Lung (tissue), 12 donors: ENCODE data around the gene CDC42BPA. TPM values are rescaled to one million over a fixed set of nuclear protein-coding genes. Genes with fewer than 3 reads are reported as not detected.

Experiments
- ATAC-seq: fragments of 200-7000 bp; cut with Tn5 transposase; one replicate; pipeline ENCODE4 v1.9.1; 2020; ENCODE audit warnings: moderate number of reproducible peaks; ENCODE audit not compliant: insufficient read depth, low FRiP score
- DNase-seq, 3 donors: peaks; one replicate each; pipeline ENCODE4 v3.0.0-alpha.2; 2013 to 2017
- H3K27ac ChIP-seq, 2 donors: one replicate each; pipeline ENCODE4 v1.5.1; 2013; ENCODE audit warnings: mild to moderate bottlenecking in 2 of 2, moderate library complexity in 2 of 2, control low read depth in 1 of 2, inconsistent platforms in 1 of 2, low read depth in 1 of 2, low read length in 1 of 2
- H3K27me3 ChIP-seq, 3 donors: one replicate each; pipeline ENCODE4 v1.5.1; 2013; ENCODE audit warnings: low read length in 2 of 3; ENCODE audit not compliant: control insufficient read depth in 3 of 3, insufficient read depth in 3 of 3
- H3K36me3 ChIP-seq, 4 donors: one replicate each; pipeline ENCODE4 v1.5.1; 2013; ENCODE audit warnings: low read length in 4 of 4, mild to moderate bottlenecking in 1 of 4, moderate library complexity in 1 of 4; ENCODE audit not compliant: control insufficient read depth in 4 of 4, insufficient read depth in 4 of 4
- H3K4me1 ChIP-seq, 5 donors: one replicate each; pipeline ENCODE4 v1.5.1; 2013; ENCODE audit warnings: low read length in 5 of 5, mild to moderate bottlenecking in 2 of 5, moderate library complexity in 1 of 5; ENCODE audit not compliant: control insufficient read depth in 5 of 5, insufficient read depth in 5 of 5
- H3K4me3 ChIP-seq: one replicate; pipeline ENCODE4 v1.5.1; 2013; ENCODE audit warnings: mild to moderate bottlenecking, control low read depth, moderate library complexity
- H3K9ac ChIP-seq, 2 donors: one replicate each; pipeline ENCODE4 v1.5.1; 2013; ENCODE audit warnings: low read length in 2 of 2, control low read depth in 1 of 2; ENCODE audit not compliant: insufficient read depth in 1 of 2
- H3K9me3 ChIP-seq, 4 donors: one replicate each; pipeline ENCODE4 v1.5.1; 2013; ENCODE audit warnings: low read length in 3 of 4, mild to moderate bottlenecking in 1 of 4, moderate library complexity in 1 of 4; ENCODE audit not compliant: control insufficient read depth in 4 of 4, insufficient read depth in 3 of 4
- CTCF ChIP-seq: IDR thresholded peaks from 2 replicates; pipeline ENCODE4 v1.5.1; 2012; ENCODE audit warnings: mild to moderate bottlenecking; ENCODE audit errors: control extremely low read depth, extremely low read depth
- WGBS, 2 donors: extraction: QIAGEN DNeasy Blood & Tissue Kit; methylation state at CpG; one replicate each; pipeline ENCODE4 v1.1.7; 2013; 5-methylcytosine and 5-hydroxymethylcytosine counted together
- polyA plus RNA-seq, 2 donors: library from polyadenylated mRNA; stranded (reverse); fragments of 200-250 nt; gene quantifications; one replicate each; pipeline ENCODE4 v1.2.1, GENCODE V29; 2013
- total RNA-seq, 2 donors: library from RNA; depleted of rRNA in 1 of 2; stranded (reverse); fragments of >200 nt in 1 of 2; gene quantifications; one replicate each; pipeline ENCODE4 v1.2.1, GENCODE V29; 2014 to 2021
- donor health status: control.
- donor health status: control.
- donor health status: Bipolar disorder and iron deficiency.
- donor health status: healthy.
- donor health status: DM: yes; HTN: yes; CAD: no.

CDC42BPA gene
- total and polyA plus RNA-seq, 4 donors = 6.4 to 97.4 (median 20.2) TPM

- ATAC-seq (no peak), DNase-seq (no peak)
- Histone ChIP-seq H3K27me3 (no peaks in the 10 kb centered on the region), H3K27ac (no peak overlapping the region), H3K9me3 (no peaks in the 10 kb centered on the region), H3K9ac (no peak overlapping the region), H3K4me3 (no peak overlapping the region), H3K36me3 (no peaks in the 10 kb centered on the region), H3K4me1 (peaks cover 0 to 14% (median 0%) of the 10 kb centered on the region in 5 donors)
- TF ChIP-seq CTCF = no peak
- 75 to 76% methylated on average over 2 of the region's 2 CpGs for WGBS, 2 donors
Measured at GRCh38 chr1:227167276-227168101, 150.8 kb downstream of the CDC42BPA start.

GRCh38 chr1:227166559-227166958, 151.7 kb downstream of the CDC42BPA start:
- TF ChIP-seq CTCF = no peak
- Histone ChIP-seq H3K27me3 (no peaks in the 10 kb centered on the region), H3K9me3 (no peaks in the 10 kb centered on the region), H3K4me3 (no peak overlapping the region), H3K4me1 (peaks cover 0 to 14% (median 0%) of the 10 kb centered on the region in 5 donors), H3K27ac (no peak overlapping the region), H3K9ac (no peak overlapping the region), H3K36me3 (no peaks in the 10 kb centered on the region)
- ATAC-seq = no peak
- WGBS, 2 donors = 89 to 100% methylated on average over 1 of the region's 1 CpG
- DNase-seq = no peak

DNA sequence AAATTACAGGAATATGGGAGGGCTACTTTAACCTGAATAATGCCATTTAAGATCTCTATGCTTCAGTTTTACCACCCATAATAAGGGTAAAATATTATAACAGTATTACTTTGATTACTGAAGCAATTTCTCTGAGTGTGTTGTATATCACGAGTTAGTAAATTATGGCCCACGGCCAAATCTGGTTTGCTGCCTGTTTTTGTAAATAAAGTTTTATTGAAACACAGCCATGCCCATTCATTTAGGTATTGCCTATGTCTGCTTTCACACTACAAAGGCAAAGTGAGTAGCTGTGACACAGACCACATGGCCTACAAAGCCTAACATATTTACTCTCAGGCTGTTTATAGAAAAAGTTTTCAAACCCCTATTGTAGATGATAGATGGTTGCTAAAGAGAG, 156.8 kb downstream of the CDC42BPA start:
- TF ChIP-seq CTCF = no peak
- DNase-seq (peak in 1 of 3 donors; percentile 10), ATAC-seq (no peak)
- H3K4me1 ChIP-seq = no peaks in the 10 kb centered on the region
- no peak overlapping the region for H3K9ac ChIP-seq
- no peaks in the 10 kb centered on the region for H3K27me3 ChIP-seq
- H3K36me3 ChIP-seq = peaks cover 0 to 11% (median 4%) of the 10 kb centered on the region in 4 donors
- H3K9me3 ChIP-seq = no peaks in the 10 kb centered on the region
- H3K27ac ChIP-seq = no peak overlapping the region
- 46 to 47% methylated on average over 2 of the region's 2 CpGs for WGBS, 2 donors
- no peak overlapping the region for H3K4me3 ChIP-seq
